ENCODE measurements around the gene PGBD2. TPM values are rescaled to one million over a fixed set of nuclear protein-coding genes. Genes with fewer than 3 reads are reported as not detected.

Gene PGBD2
- total and polyA plus RNA-seq, 9 of the 15 experiments (the other 6 are each of a cell fraction or from before 2014, with no cell fraction given): 11.9 to 21.8 (median 14.7) TPM

GRCh38 chr1:248873993-248874533, 32.0 kb upstream of the PGBD2 start (continued):
- no peak for TF ChIP-seq CEBPG (CRISPR knock-in tag; IDR thresholded peaks at IDR 0.05)
- peak in 1 of 2 experiments; percentile 60; a peak in 3 of 4 replicates for TF ChIP-seq CEBPG (tag; conservative IDR thresholded peaks at IDR 0.05 in 1 of 2, IDR thresholded peaks at IDR 0.05 in 1 of 2)
- TF ChIP-seq BRD4 (IDR thresholded peaks at IDR 0.05): peak; percentile 98
- TF ChIP-seq ZMIZ1 (IDR thresholded peaks at IDR 0.05; ENCODE audit: low read depth in 2 of 2, low read length in 2 of 2): no peak
- TF ChIP-seq BCOR (IDR thresholded peaks at IDR 0.05): peak; percentile 13; the same call in 1 of the 2 replicates
- TF ChIP-seq TEAD1 (CRISPR knock-in tag; IDR thresholded peaks at IDR 0.05): 0 out of 4 replicates have a peak, but pooled peaks of 1 of the 2 experiments have one; percentile 7
- no peak for TF ChIP-seq NR4A1 (CRISPR knock-in tag; IDR thresholded peaks at IDR 0.05)
- TF ChIP-seq NR4A1 (tag; IDR thresholded peaks at IDR 0.05): no peak
- peak; percentile 70 for TF ChIP-seq XRCC5 (IDR thresholded peaks at IDR 0.05; ENCODE audit: low read depth, low read length)
- no peak; the same call in 1 of the 2 replicates for TF ChIP-seq ZNF253 (CRISPR knock-in tag; conservative IDR thresholded peaks at IDR 0.05)
- 0 out of 2 replicates have a peak, but pooled peaks have one; percentile 10 for TF ChIP-seq ELF1 (tag; IDR thresholded peaks at IDR 0.05)
- TF ChIP-seq SIN3A (IDR thresholded peaks at IDR 0.05; ENCODE audit: borderline replicate concordance in 2 of 2, control insufficient read depth in 1 of 2, low read depth in 2 of 2, low read length in 2 of 2): no peak
- TF ChIP-seq FOS (IDR thresholded peaks at IDR 0.05; ENCODE audit: extremely low read depth, insufficient read length): peak; percentile 4
- TF ChIP-seq RAD51 (IDR thresholded peaks at IDR 0.05; ENCODE audit: borderline replicate concordance, low read depth): peak; percentile 6; the same call in 1 of the 2 replicates
- no peak for TF ChIP-seq ZNF41 (CRISPR knock-in tag; conservative IDR thresholded peaks at IDR 0.05)
- TF ChIP-seq UBTF (IDR thresholded peaks at IDR 0.05; ENCODE audit: borderline replicate concordance in 1 of 2, low read depth in 2 of 2, low read length in 2 of 2): no peak
- TF ChIP-seq ZFP36 (IDR thresholded peaks at IDR 0.05; ENCODE audit: low read depth, low read length, partially characterized antibody): no peak
- TF ChIP-seq WHSC1 (IDR thresholded peaks at IDR 0.05; ENCODE audit: low read length): no peak
- no peak; the same call in 1 of the 2 replicates for TF ChIP-seq FOXJ3 (CRISPR knock-in tag; IDR thresholded peaks at IDR 0.05)
- 0 out of 2 replicates have a peak, but pooled peaks have one; percentile 5 for TF ChIP-seq ZNF239 (CRISPR knock-in tag; IDR thresholded peaks at IDR 0.05)
- TF ChIP-seq TAF15 (IDR thresholded peaks at IDR 0.05; ENCODE audit: low read depth, low read length): no peak
- no peak; a peak in 1 of 4 replicates for TF ChIP-seq SRF (CRISPR knock-in tag; IDR thresholded peaks at IDR 0.05)
- no peak for TF ChIP-seq SNRNP70 (optimal IDR thresholded peaks at IDR 0.05; ENCODE audit: low read depth, low read length)
